Vagina (tissue), 2 donors: ENCODE measurements around the gene PCDHGA10. TPM values are rescaled to one million over a fixed set of nuclear protein-coding genes. Genes with fewer than 3 reads are reported as not detected.

Source experiments
- DNase-seq, 2 donors: peaks; one replicate each; pipeline ENCODE4 v3.0.0-alpha.2; 2017; ENCODE audit errors: extremely low spot score in 2 of 2
- H3K27ac ChIP-seq: fragments of 200-600 bp; sonication (generic); one replicate; pipeline ENCODE4 v1.5.1; 2019
- H3K27me3 ChIP-seq: fragments of 200-600 bp; sonication (generic); one replicate; pipeline ENCODE4 v1.5.1; 2019
- H3K36me3 ChIP-seq, 2 donors: fragments of 200-600 bp; sonication (generic); one replicate each; pipeline ENCODE4 v1.5.1; 2017 to 2019
- H3K4me1 ChIP-seq: fragments of 200-600 bp; sonication (generic); one replicate; pipeline ENCODE4 v1.5.1; 2019
- H3K4me3 ChIP-seq, 2 donors: fragments of 200-600 bp; sonication (generic); 1 replicate in 1 of 2; 2 replicates in 1 of 2; pipeline ENCODE4 v1.5.1; 2016 to 2019
- H3K9me3 ChIP-seq: fragments of 200-600 bp; sonication (generic); one replicate; pipeline ENCODE4 v1.5.1; 2019
- CTCF ChIP-seq, 3 experiments: fragments of 450-650 bp in 2 of 3; fragments of 200-600 bp in 1 of 3; sonication (generic) in 1 of 3; IDR thresholded peaks; one replicate each; pipeline ENCODE4 v1.5.1; 2017 to 2019; ENCODE audit warnings: antibody characterized with exemption in 3 of 3, mild to moderate bottlenecking in 2 of 3, moderate library complexity in 2 of 3
- POLR2A ChIP-seq, 2 donors: fragments of 450-650 bp; IDR thresholded peaks; one replicate each; pipeline ENCODE4 v1.6.1; 2017; ENCODE audit warnings: antibody characterized with exemption in 2 of 2, mild to moderate bottlenecking in 2 of 2, moderate library complexity in 2 of 2
- POLR2AphosphoS5 ChIP-seq, 2 donors: sonication (generic); formaldehyde crosslinking; IDR thresholded peaks; one replicate each; pipeline ENCODE4 v1.9.0; 2017; ENCODE audit warnings: antibody characterized with exemption in 2 of 2, mild to moderate bottlenecking in 2 of 2, low read depth in 1 of 2; ENCODE audit not compliant: insufficient read depth in 1 of 2
- intact Hi-C: fragments of 100-400 bp; cut with DNase I; formaldehyde crosslinking; loops from one replicate; pipeline ENCODE4 v1.15.1; 2023
- total RNA-seq: library from RNA; depleted of rRNA; stranded (reverse); fragments of >200 nt; gene quantifications from one replicate; pipeline ENCODE4 v1.2.3, GENCODE V29; 2016

Gene PCDHGA10
- total RNA-seq, 1 donor from 2014 or later: 10.6 TPM

- TF ChIP-seq POLR2AphosphoS5 (IDR thresholded peaks at IDR 0.05; ENCODE audit: insufficient read depth in 1 of 2, low read depth in 1 of 2) (no peak), CTCF (IDR thresholded peaks at IDR 0.05) (no peak), POLR2A (IDR thresholded peaks at IDR 0.05) (no peak)
- Histone ChIP-seq H3K4me1 (no peaks in the 10 kb centered on the region), H3K27me3 (no peaks in the 10 kb centered on the region), H3K36me3 (peaks cover 0 to 13% of the 10 kb centered on the region in 2 donors), H3K9me3 (peaks cover 63% of the 10 kb centered on the region), H3K4me3 (no peak overlapping the region), H3K27ac (no peak overlapping the region)
- intact Hi-C loops: no loop called here
- DNase-seq: no peak
Measured at GRCh38 chr5:141434006-141434405, 21.2 kb downstream of the PCDHGA10 start.

GRCh38 chr5:141437221-141437620, 24.4 kb downstream of the PCDHGA10 start:
- Histone ChIP-seq H3K4me1 (no peaks in the 10 kb centered on the region), H3K27me3 (no peaks in the 10 kb centered on the region), H3K4me3 (no peak overlapping the region), H3K36me3 (peaks cover 0 to 13% of the 10 kb centered on the region in 2 donors), H3K9me3 (peaks cover 59% of the 10 kb centered on the region), H3K27ac (no peak overlapping the region)
- intact Hi-C loops: no loop called here
- DNase-seq: no peak
- TF ChIP-seq CTCF (IDR thresholded peaks at IDR 0.05) (no peak), POLR2A (IDR thresholded peaks at IDR 0.05) (no peak), POLR2AphosphoS5 (IDR thresholded peaks at IDR 0.05; ENCODE audit: insufficient read depth in 1 of 2, low read depth in 1 of 2) (no peak)

GRCh38 chr5:141439411-141440141, 26.8 kb downstream of the PCDHGA10 start:
- H3K9me3 ChIP-seq: peaks cover 53% of the 10 kb centered on the region
- no peak for DNase-seq
- intact Hi-C loops: no loop called here
- no peaks in the 10 kb centered on the region for H3K27me3 ChIP-seq
- TF ChIP-seq POLR2AphosphoS5 (IDR thresholded peaks at IDR 0.05; ENCODE audit: insufficient read depth in 1 of 2, low read depth in 1 of 2) (no peak), CTCF (IDR thresholded peaks at IDR 0.05) (no peak), POLR2A (IDR thresholded peaks at IDR 0.05) (no peak)
- H3K36me3 ChIP-seq: peaks cover 0 to 17% of the 10 kb centered on the region in 2 donors
- no peak overlapping the region for H3K27ac ChIP-seq
- no peak overlapping the region for H3K4me3 ChIP-seq
- no peaks in the 10 kb centered on the region for H3K4me1 ChIP-seq

GRCh38 chr5:141440341-141440740, 27.6 kb downstream of the PCDHGA10 start:
- intact Hi-C loops: no loop called here
- H3K9me3 ChIP-seq: peaks cover 52% of the 10 kb centered on the region
- no peak overlapping the region for H3K27ac ChIP-seq
- peaks cover 0 to 12% of the 10 kb centered on the region in 2 donors for H3K36me3 ChIP-seq
- no peaks in the 10 kb centered on the region for H3K27me3 ChIP-seq
- TF ChIP-seq CTCF (IDR thresholded peaks at IDR 0.05): no peak
- TF ChIP-seq POLR2A (IDR thresholded peaks at IDR 0.05): no peak
- no peak for TF ChIP-seq POLR2AphosphoS5 (IDR thresholded peaks at IDR 0.05; ENCODE audit: insufficient read depth in 1 of 2, low read depth in 1 of 2)
- no peaks in the 10 kb centered on the region for H3K4me1 ChIP-seq
- DNase-seq: no peak
- no peak overlapping the region for H3K4me3 ChIP-seq

- no peak overlapping the region for H3K27ac ChIP-seq
- H3K4me3 ChIP-seq: no peak overlapping the region
- H3K9me3 ChIP-seq: peaks cover 42% of the 10 kb centered on the region
- H3K27me3 ChIP-seq: no peaks in the 10 kb centered on the region
- H3K4me1 ChIP-seq: no peaks in the 10 kb centered on the region
- TF ChIP-seq CTCF (IDR thresholded peaks at IDR 0.05) (no peak), POLR2AphosphoS5 (IDR thresholded peaks at IDR 0.05; ENCODE audit: insufficient read depth in 1 of 2, low read depth in 1 of 2) (no peak), POLR2A (IDR thresholded peaks at IDR 0.05) (no peak)
- H3K36me3 ChIP-seq: peaks cover 0 to 11% of the 10 kb centered on the region in 2 donors
- no peak for DNase-seq
- intact Hi-C loops: no loop called here
Measured at GRCh38 chr5:141441571-141442170, 28.9 kb downstream of the PCDHGA10 start.
